Panc1 (cell line): ENCODE data around the gene EMX2. TPM values are rescaled to one million over a fixed set of nuclear protein-coding genes. Genes with fewer than 3 reads are reported as not detected.

ENCODE experiments used
- ATAC-seq: fragments of 200-7000 bp; cut with Tn5 transposase; 2 replicates; pipeline ENCODE4 v1.9.1; 2020; ENCODE audit warnings: mild to moderate bottlenecking, moderate library complexity
- BruUV-seq: library from RNA; stranded (reverse); fragments of 400-500 nt; replicated peaks from 2 replicates; lab custom pipeline; 2021; lab: Mats Ljungman, UMichigan
- CTCF ChIA-PET: fragments of 300-600 bp; sonication (Branson Sonifier 250); formaldehyde crosslinking; loops from one replicate; lab custom pipeline; 2022; ENCODE audit warnings: antibody characterized with exemption; lab: Charles Lee
- POLR2A ChIA-PET: fragments of 300-600 bp; sonication (Branson Sonifier 250); formaldehyde crosslinking; loops from one replicate; lab custom pipeline; 2022; ENCODE audit warnings: antibody characterized with exemption; lab: Charles Lee
- DNase-seq: peaks from one replicate; pipeline ENCODE4 v3.0.0-alpha.2; 2010; ENCODE audit warnings: low read depth, low spot score
- H3K27ac ChIP-seq: 2 replicates; pipeline ENCODE4 v1.5.1; 2011; ENCODE audit warnings: mild to moderate bottlenecking, low read length, inconsistent platforms
- H3K27me3 ChIP-seq: fragments of 200-500 bp; sonication (Bioruptor generic); 2 replicates; pipeline ENCODE4 v1.6.0; 2014; ENCODE audit warnings: low read length, inconsistent platforms; ENCODE audit not compliant: control insufficient read depth, insufficient read depth
- H3K36me3 ChIP-seq: fragments of 200-500 bp; sonication (Bioruptor generic); 2 replicates; pipeline ENCODE4 v1.5.1; 2014; ENCODE audit warnings: inconsistent platforms, mild to moderate bottlenecking, low read length, moderate library complexity; ENCODE audit not compliant: control insufficient read depth, insufficient read depth
- H3K4me1 ChIP-seq: 2 replicates; pipeline ENCODE4 v1.5.1; 2011; ENCODE audit warnings: inconsistent platforms, mild to moderate bottlenecking, low read length, moderate library complexity; ENCODE audit not compliant: control insufficient read depth, insufficient read depth
- H3K4me3 ChIP-seq, 2 experiments: 2 replicates each; pipeline ENCODE4 v1.5.1; 2011 to 2012; ENCODE audit warnings: low read depth in 2 of 2, low read length in 2 of 2, mild to moderate bottlenecking in 2 of 2, inconsistent platforms in 1 of 2, moderate library complexity in 1 of 2
- H3K9me3 ChIP-seq: fragments of 200-500 bp; sonication (Bioruptor generic); 2 replicates; pipeline ENCODE4 v1.5.1; 2014; ENCODE audit warnings: low read depth, mild to moderate bottlenecking, inconsistent platforms, low read length, moderate library complexity; ENCODE audit not compliant: control insufficient read depth, insufficient read depth
- CTCF ChIP-seq: fragments of 450-650 bp; IDR thresholded peaks from 2 replicates; pipeline ENCODE4 v1.5.1; 2017; ENCODE audit warnings: mild to moderate bottlenecking
- POLR2AphosphoS5 ChIP-seq: IDR thresholded peaks from 2 replicates; pipeline ENCODE4 v1.6.1; 2012; ENCODE audit warnings: mild to moderate bottlenecking, low read depth, low read length, moderate library complexity
- SIN3A ChIP-seq: IDR thresholded peaks from 2 replicates; pipeline ENCODE4 v1.6.1; 2012; ENCODE audit warnings: low read depth, mild to moderate bottlenecking, low read length, moderate library complexity, borderline replicate concordance; ENCODE audit not compliant: insufficient read depth
- TCF7L2 ChIP-seq: IDR thresholded peaks from 2 replicates; pipeline ENCODE4 v1.6.1; 2011; ENCODE audit warnings: mild to moderate bottlenecking, low read depth, low read length, inconsistent platforms
- in situ Hi-C: cut with HindIII; loops from 2 replicates; pipeline ENCODE4 v1.10.0; 2016; ENCODE audit warnings: low sequenced_read_pairs, low pct_unique_long_range_greater_than_20kb
- intact Hi-C: fragments of 100-400 bp; cut with micrococcal nuclease; formaldehyde crosslinking; loops from one replicate; pipeline ENCODE4 v1.10.0; 2022; ENCODE audit not compliant: unreplicated experiment
- total RNA-seq: library from RNA; stranded (reverse); gene quantifications from one replicate; pipeline ENCODE4 v1.2.1, GENCODE V29; 2021; ENCODE audit not compliant: unreplicated experiment
- TF ChIP-seq, protein P1 (sequence below), 2 experiments: IDR thresholded peaks; 2 replicates each; pipeline ENCODE4 v1.6.1; 2011 to 2012; ENCODE audit warnings: low read depth in 2 of 2, control low read depth in 1 of 2, low read length in 1 of 2, mild to moderate bottlenecking in 1 of 2, moderate library complexity in 1 of 2; ENCODE audit not compliant: insufficient read depth in 1 of 2

EMX2 gene
- total RNA-seq, 1 experiment from 2014 or later: not detected

- CTCF ChIA-PET: no interaction called here
- Histone ChIP-seq H3K4me3 (no peak overlapping the region), H3K27ac (no peak overlapping the region), H3K36me3 (no peaks in the 10 kb centered on the region; the same call in 1 of the 2 replicates), H3K9me3 (no peaks in the 10 kb centered on the region), H3K4me1 (no peaks in the 10 kb centered on the region), H3K27me3 (peaks cover 61% of the 10 kb centered on the region)
- no TSS peak for BruUV-seq
- DNase-seq (no peak), ATAC-seq (no peak)
- POLR2A ChIA-PET: no interaction called here
- intact Hi-C loops (no loop called here), in situ Hi-C loops (no loop called here)
- TF ChIP-seq POLR2AphosphoS5 (no peak), SIN3A (no peak), CTCF (no peak), TCF7L2 (no peak)
- TF ChIP-seq, protein P1, sequence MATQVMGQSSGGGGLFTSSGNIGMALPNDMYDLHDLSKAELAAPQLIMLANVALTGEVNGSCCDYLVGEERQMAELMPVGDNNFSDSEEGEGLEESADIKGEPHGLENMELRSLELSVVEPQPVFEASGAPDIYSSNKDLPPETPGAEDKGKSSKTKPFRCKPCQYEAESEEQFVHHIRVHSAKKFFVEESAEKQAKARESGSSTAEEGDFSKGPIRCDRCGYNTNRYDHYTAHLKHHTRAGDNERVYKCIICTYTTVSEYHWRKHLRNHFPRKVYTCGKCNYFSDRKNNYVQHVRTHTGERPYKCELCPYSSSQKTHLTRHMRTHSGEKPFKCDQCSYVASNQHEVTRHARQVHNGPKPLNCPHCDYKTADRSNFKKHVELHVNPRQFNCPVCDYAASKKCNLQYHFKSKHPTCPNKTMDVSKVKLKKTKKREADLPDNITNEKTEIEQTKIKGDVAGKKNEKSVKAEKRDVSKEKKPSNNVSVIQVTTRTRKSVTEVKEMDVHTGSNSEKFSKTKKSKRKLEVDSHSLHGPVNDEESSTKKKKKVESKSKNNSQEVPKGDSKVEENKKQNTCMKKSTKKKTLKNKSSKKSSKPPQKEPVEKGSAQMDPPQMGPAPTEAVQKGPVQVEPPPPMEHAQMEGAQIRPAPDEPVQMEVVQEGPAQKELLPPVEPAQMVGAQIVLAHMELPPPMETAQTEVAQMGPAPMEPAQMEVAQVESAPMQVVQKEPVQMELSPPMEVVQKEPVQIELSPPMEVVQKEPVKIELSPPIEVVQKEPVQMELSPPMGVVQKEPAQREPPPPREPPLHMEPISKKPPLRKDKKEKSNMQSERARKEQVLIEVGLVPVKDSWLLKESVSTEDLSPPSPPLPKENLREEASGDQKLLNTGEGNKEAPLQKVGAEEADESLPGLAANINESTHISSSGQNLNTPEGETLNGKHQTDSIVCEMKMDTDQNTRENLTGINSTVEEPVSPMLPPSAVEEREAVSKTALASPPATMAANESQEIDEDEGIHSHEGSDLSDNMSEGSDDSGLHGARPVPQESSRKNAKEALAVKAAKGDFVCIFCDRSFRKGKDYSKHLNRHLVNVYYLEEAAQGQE (IDR thresholded peaks at IDR 0.05; ENCODE audit: insufficient read depth in 1 of 2, low read depth in 2 of 2, low read length in 1 of 2): no peak
Measured at GRCh38 chr10:117550599-117551329, 8.2 kb downstream of the EMX2 start.

GRCh38 chr10:117551330-117552155 is 9.0 kb downstream of the EMX2 start:
- H3K27me3 ChIP-seq: peaks cover 57% of the 10 kb centered on the region
- DNase-seq: no peak
- TF ChIP-seq, protein P1 (IDR thresholded peaks at IDR 0.05; ENCODE audit: insufficient read depth in 1 of 2, low read depth in 2 of 2, low read length in 1 of 2): no peak
- TF ChIP-seq TCF7L2 (no peak), CTCF (no peak), SIN3A (no peak)
- H3K4me1 ChIP-seq: no peaks in the 10 kb centered on the region
- no peaks in the 10 kb centered on the region; the same call in 1 of the 2 replicates for H3K36me3 ChIP-seq
- intact Hi-C loops: no loop called here
- no peak for ATAC-seq
- no peak overlapping the region for H3K27ac ChIP-seq
- ChIA-PET CTCF (no interaction called here), POLR2A (no interaction called here)
- BruUV-seq: no TSS peak
- in situ Hi-C loops: no loop called here
- H3K4me3 ChIP-seq: no peak overlapping the region
- no peaks in the 10 kb centered on the region for H3K9me3 ChIP-seq
